Prostate gland (tissue), 2 donors: ENCODE data around the gene IL12RB2. TPM values are rescaled to one million over a fixed set of nuclear protein-coding genes. Genes with fewer than 3 reads are reported as not detected.

Experiments used
- DNase-seq: peaks from one replicate; pipeline ENCODE4 v3.0.0-alpha.2; 2019; ENCODE audit warnings: low spot score
- H3K27ac ChIP-seq, 2 donors: fragments of 200-600 bp; sonication (generic); 2 replicates each; pipeline ENCODE4 v1.5.1; 2017 to 2019
- H3K27me3 ChIP-seq: fragments of 200-600 bp; sonication (generic); replicated peaks from 2 replicates; pipeline ENCODE4 v1.5.1; 2019; ENCODE audit not compliant: insufficient read depth
- H3K36me3 ChIP-seq, 2 donors: fragments of 200-600 bp; sonication (generic); 1 replicate in 1 of 2; 2 replicates in 1 of 2; pipeline versions ENCODE4 v1.5.1 to v1.8.1; 2017 to 2019
- H3K4me1 ChIP-seq: fragments of 200-600 bp; sonication (generic); replicated peaks from 2 replicates; pipeline ENCODE4 v1.5.1; 2019
- H3K4me3 ChIP-seq, 2 donors: fragments of 200-600 bp; sonication (generic); 2 replicates each; pipeline ENCODE4 v1.5.1; 2017 to 2019
- H3K9me3 ChIP-seq: fragments of 200-600 bp; sonication (generic); 2 replicates; pipeline ENCODE4 v1.5.1; 2017
- POLR2A ChIP-seq: fragments of 450-650 bp; IDR thresholded peaks from one replicate; pipeline ENCODE4 v1.6.1; 2016; ENCODE audit warnings: antibody characterized with exemption, mild to moderate bottlenecking
- POLR2AphosphoS5 ChIP-seq: sonication (generic); formaldehyde crosslinking; IDR thresholded peaks from one replicate; pipeline ENCODE4 v1.6.1; 2017; ENCODE audit warnings: antibody characterized with exemption
- WGBS: methylation state at CpG from one replicate; pipeline ENCODE4 v1.1.5; 2018; 5-methylcytosine and 5-hydroxymethylcytosine counted together
- intact Hi-C: fragments of 100-400 bp; cut with DNase I; formaldehyde crosslinking; loops from one replicate; pipeline ENCODE4 v1.14.2; 2022
- total RNA-seq, 2 donors: library from RNA; depleted of rRNA; stranded (reverse); fragments of >200 nt; gene quantifications; one replicate each; pipeline ENCODE4 v1.1.0, GENCODE V29; 2016
- TF ChIP-seq, protein P1 (sequence below), 4 experiments: fragments of 200-600 bp in 2 of 4; fragments of 450-650 bp in 2 of 4; sonication (generic) in 2 of 4; IDR thresholded peaks; 1 replicate in 3 of 4; 2 replicates in 1 of 4; pipeline ENCODE4 v1.5.1; 2016 to 2019; ENCODE audit warnings: antibody characterized with exemption in 4 of 4, mild to moderate bottlenecking in 2 of 4, moderate library complexity in 2 of 4

IL12RB2 gene
- total RNA-seq, 2 donors from 2014 or later = 0.18 to 1.6 TPM

DNA sequence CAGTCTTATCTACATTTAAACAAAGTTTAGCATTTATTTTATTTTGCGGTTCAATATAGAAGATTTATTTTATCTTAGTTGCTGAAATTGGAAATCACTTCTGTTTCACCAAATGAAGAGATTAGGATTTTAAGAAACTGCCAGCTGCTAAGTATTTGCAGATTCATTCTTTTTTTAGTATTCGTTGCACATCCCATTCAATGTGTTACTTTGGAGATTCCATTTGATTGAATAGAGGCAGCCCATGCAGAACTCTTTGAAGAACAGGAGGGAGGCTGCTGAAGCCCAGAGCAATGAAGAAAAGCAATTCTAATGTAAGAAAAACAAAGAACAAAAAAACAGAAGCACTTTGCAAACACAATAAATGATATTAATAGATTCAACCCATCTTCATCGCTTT lies 38.6 kb upstream of the IL12RB2 start:
- no peaks in the 10 kb centered on the region for H3K4me1 ChIP-seq
- H3K9me3 ChIP-seq = no peaks in the 10 kb centered on the region
- H3K27me3 ChIP-seq = no peaks in the 10 kb centered on the region
- no peak overlapping the region for H3K4me3 ChIP-seq
- intact Hi-C loops = no loop called here
- H3K36me3 ChIP-seq = no peaks in the 10 kb centered on the region
- TF ChIP-seq, protein P1, sequence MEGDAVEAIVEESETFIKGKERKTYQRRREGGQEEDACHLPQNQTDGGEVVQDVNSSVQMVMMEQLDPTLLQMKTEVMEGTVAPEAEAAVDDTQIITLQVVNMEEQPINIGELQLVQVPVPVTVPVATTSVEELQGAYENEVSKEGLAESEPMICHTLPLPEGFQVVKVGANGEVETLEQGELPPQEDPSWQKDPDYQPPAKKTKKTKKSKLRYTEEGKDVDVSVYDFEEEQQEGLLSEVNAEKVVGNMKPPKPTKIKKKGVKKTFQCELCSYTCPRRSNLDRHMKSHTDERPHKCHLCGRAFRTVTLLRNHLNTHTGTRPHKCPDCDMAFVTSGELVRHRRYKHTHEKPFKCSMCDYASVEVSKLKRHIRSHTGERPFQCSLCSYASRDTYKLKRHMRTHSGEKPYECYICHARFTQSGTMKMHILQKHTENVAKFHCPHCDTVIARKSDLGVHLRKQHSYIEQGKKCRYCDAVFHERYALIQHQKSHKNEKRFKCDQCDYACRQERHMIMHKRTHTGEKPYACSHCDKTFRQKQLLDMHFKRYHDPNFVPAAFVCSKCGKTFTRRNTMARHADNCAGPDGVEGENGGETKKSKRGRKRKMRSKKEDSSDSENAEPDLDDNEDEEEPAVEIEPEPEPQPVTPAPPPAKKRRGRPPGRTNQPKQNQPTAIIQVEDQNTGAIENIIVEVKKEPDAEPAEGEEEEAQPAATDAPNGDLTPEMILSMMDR (IDR thresholded peaks at IDR 0.05) = no peak
- no peak for TF ChIP-seq POLR2A
- 89% methylated on average over 3 of the region's 3 CpGs for WGBS
- H3K27ac ChIP-seq = no peak overlapping the region
- DNase-seq = no peak

DNA sequence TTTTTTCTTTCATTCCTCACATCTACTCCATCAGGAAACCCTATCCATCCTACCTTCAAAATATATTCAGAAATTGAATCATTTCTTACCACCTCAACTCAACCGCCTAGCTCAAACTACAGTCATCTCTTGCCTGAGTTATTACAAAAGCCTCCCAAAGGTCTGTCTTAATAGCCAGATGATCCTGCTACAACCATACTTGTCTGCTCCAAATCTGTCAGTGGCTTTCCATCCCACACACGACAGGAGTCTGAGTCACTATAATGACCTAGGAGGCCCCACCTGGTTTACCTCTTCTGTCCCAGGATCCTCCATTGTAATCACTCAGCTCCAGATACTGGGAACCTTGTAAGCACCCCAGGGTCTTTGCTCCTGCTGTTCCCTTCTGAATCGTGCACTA lies 37.1 kb upstream of the IL12RB2 start:
- no peaks in the 10 kb centered on the region for H3K36me3 ChIP-seq
- H3K27me3 ChIP-seq = no peaks in the 10 kb centered on the region
- no peak overlapping the region for H3K27ac ChIP-seq
- intact Hi-C loops = no loop called here
- no peaks in the 10 kb centered on the region for H3K4me1 ChIP-seq
- 99% methylated on average over 3 of the region's 3 CpGs for WGBS
- no peak for DNase-seq
- TF ChIP-seq, protein P1 (IDR thresholded peaks at IDR 0.05) = no peak
- no peak for TF ChIP-seq POLR2A
- H3K4me3 ChIP-seq = no peak overlapping the region
- no peaks in the 10 kb centered on the region for H3K9me3 ChIP-seq

DNA sequence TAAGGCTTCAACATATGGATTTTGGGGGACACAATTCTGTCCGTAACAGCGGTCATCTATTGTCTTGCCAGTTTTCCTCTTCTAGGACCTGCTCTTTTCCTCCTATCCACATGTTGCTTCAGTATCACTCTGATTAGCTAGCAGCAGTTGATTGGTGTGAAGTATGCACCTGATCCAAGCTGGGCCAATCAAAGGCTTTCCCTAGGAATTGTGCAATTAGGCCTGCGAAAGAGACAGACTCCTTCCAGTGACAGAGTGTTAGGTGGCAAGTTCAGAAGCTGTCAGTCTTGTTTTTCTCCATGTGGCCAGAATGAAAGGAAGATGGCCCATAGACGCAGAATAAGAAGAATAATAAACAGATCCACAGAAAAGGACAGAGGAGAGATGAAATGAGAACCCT lies 34.1 kb upstream of the IL12RB2 start:
- no peak for DNase-seq
- WGBS = 81% methylated on average over 4 of the region's 4 CpGs
- Histone ChIP-seq H3K27ac (no peak overlapping the region), H3K9me3 (no peaks in the 10 kb centered on the region), H3K4me3 (no peak overlapping the region), H3K4me1 (no peaks in the 10 kb centered on the region), H3K36me3 (no peaks in the 10 kb centered on the region), H3K27me3 (no peaks in the 10 kb centered on the region)
- TF ChIP-seq POLR2AphosphoS5 (no peak), POLR2A (no peak)
- TF ChIP-seq, protein P1 (IDR thresholded peaks at IDR 0.05) = no peak
- intact Hi-C loops = no loop called here

DNA sequence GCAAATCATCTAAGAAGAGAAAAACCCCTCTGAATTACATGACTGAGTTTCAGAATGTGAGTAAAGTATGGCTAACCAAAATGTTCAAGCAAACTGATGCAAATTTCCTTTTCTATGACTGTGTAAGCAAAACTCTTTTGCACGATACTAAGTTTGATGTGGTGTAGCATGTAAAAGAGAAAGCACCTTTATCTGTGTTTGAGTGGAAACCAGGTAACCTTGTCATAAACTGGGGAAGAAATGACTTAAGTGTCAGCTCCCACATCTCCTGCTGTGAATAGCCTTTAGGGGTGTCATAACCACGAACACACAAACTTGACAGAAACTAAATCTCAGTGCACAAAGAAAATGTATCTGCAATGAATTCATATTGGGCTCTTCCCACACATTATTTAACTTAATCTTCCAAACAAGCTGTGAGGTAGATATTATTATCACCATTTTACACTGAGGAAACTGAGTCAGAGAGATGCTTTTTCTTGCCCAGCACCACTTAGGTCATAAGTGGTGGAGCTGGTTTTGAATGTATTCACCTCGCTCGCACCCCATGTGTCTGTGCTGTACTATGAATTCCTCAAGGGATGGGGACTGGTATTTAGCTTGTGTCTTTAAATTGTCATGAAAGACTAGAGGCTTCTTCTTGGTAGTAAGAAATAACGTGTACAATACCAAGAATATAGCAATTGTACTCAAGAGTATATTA lies 32.9 kb upstream of the IL12RB2 start:
- no peak for DNase-seq
- WGBS = 79% methylated on average over 5 of the region's 5 CpGs
- Histone ChIP-seq H3K27ac (no peak overlapping the region), H3K9me3 (no peaks in the 10 kb centered on the region), H3K4me1 (no peaks in the 10 kb centered on the region), H3K27me3 (no peaks in the 10 kb centered on the region), H3K36me3 (no peaks in the 10 kb centered on the region), H3K4me3 (no peak overlapping the region)
- TF ChIP-seq POLR2AphosphoS5 (no peak), POLR2A (no peak)
- TF ChIP-seq, protein P1 (IDR thresholded peaks at IDR 0.05) = no peak
- intact Hi-C loops = no loop called here

DNA sequence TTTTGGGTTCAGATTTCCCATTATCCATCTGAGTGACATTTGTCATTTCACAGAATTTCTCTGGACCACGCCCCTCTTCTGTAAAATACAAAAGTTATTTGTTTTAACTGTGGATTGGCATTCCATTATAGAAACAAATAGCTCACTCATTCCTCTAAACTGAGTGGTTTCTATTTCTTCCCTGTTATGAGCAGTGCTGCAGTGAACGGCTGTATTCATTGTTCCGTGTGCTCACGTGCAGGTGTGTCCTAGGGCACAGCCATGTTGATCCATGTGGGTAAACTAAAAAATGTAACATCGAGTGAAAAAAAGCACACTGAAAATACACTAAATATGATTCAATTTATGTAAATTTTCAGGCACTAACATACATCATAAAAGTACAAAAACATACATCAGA lies 27.0 kb upstream of the IL12RB2 start:
- Histone ChIP-seq H3K36me3 (no peaks in the 10 kb centered on the region), H3K27ac (no peak overlapping the region), H3K27me3 (no peaks in the 10 kb centered on the region), H3K4me1 (no peaks in the 10 kb centered on the region), H3K4me3 (no peak overlapping the region), H3K9me3 (no peaks in the 10 kb centered on the region)
- TF ChIP-seq POLR2AphosphoS5 (no peak), POLR2A (no peak)
- TF ChIP-seq, protein P1 (IDR thresholded peaks at IDR 0.05) = no peak
- intact Hi-C loops = no loop called here
- no peak for DNase-seq
- 61% methylated on average over 5 of the region's 5 CpGs for WGBS
